Measurements from ENCODE around the gene LYPLAL1.

Gene LYPLAL1

GRCh38 chr1:219130366-219130935 is 43.2 kb upstream of the LYPLAL1 start:
- H3K18ac ChIP-seq (ENCODE audit: low read length): no peak overlapping the region
- no peaks in the 10 kb centered on the region for H3K36me3 ChIP-seq (ENCODE audit: control insufficient read depth, insufficient read depth, low read length)
- H3K27ac ChIP-seq (ENCODE audit: low read depth, low read length): no peak overlapping the region
- no peaks in the 10 kb centered on the region for H3K4me1 ChIP-seq (ENCODE audit: control insufficient read depth, low read depth, low read length)
- H3K23ac ChIP-seq (ENCODE audit: low read length): no peak overlapping the region
- no peak overlapping the region for H3K4ac ChIP-seq (ENCODE audit: low read depth, low read length)
- H3K4me2 ChIP-seq (ENCODE audit: low read length): no peak overlapping the region
- no peak overlapping the region for H2BK15ac ChIP-seq (replicated peaks; ENCODE audit: low read depth)
- H4K8ac ChIP-seq (ENCODE audit: low read depth, low read length): no peak overlapping the region
- no peak overlapping the region for H3K56ac ChIP-seq (ENCODE audit: low read length)
- H3K79me1 ChIP-seq (ENCODE audit: low read length): no peaks in the 10 kb centered on the region
- H3K4me3 ChIP-seq (ENCODE audit: low read length): no peak overlapping the region
- no peak overlapping the region for H2BK120ac ChIP-seq (ENCODE audit: low read depth, low read length)
- H3K9ac ChIP-seq (ENCODE audit: low read length): no peak overlapping the region
- no peak for DNase-seq
- WGBS (ENCODE audit: extremely low coverage, insufficient coverage, low lambda C conversion rate): no CpG with 5 or more reads among the region's 1 CpG
- no peak overlapping the region for H4K5ac ChIP-seq (ENCODE audit: low read length)
- H3K79me2 ChIP-seq (ENCODE audit: control insufficient read depth, insufficient read depth, low read length): no peaks in the 10 kb centered on the region
- no peaks in the 10 kb centered on the region for H3K27me3 ChIP-seq (ENCODE audit: insufficient read depth, low read length, poor library complexity)
- H2AK5ac ChIP-seq (ENCODE audit: low read length): no peak overlapping the region
- H2BK5ac ChIP-seq (ENCODE audit: low read length): no peak overlapping the region

- WGBS (ENCODE audit: extremely low coverage, insufficient coverage, low lambda C conversion rate): no CpG with 5 or more reads among the region's 1 CpG
- Histone ChIP-seq H3K4me3 (ENCODE audit: low read length) (no peak overlapping the region), H3K9ac (ENCODE audit: low read length) (no peak overlapping the region), H3K27ac (ENCODE audit: low read depth, low read length) (no peak overlapping the region), H3K79me2 (ENCODE audit: control insufficient read depth, insufficient read depth, low read length) (no peaks in the 10 kb centered on the region), H2BK120ac (ENCODE audit: low read depth, low read length) (no peak overlapping the region), H2BK15ac (replicated peaks; ENCODE audit: low read depth) (no peak overlapping the region), H3K23ac (ENCODE audit: low read length) (no peak overlapping the region), H3K4me1 (ENCODE audit: control insufficient read depth, low read depth, low read length) (no peaks in the 10 kb centered on the region), H2BK5ac (ENCODE audit: low read length) (no peak overlapping the region), H4K8ac (ENCODE audit: low read depth, low read length) (no peak overlapping the region), H3K18ac (ENCODE audit: low read length) (no peak overlapping the region), H3K79me1 (ENCODE audit: low read length) (no peaks in the 10 kb centered on the region), H3K4ac (ENCODE audit: low read depth, low read length) (no peak overlapping the region), H3K4me2 (ENCODE audit: low read length) (no peak overlapping the region), H3K36me3 (ENCODE audit: control insufficient read depth, insufficient read depth, low read length) (no peaks in the 10 kb centered on the region), H3K27me3 (ENCODE audit: insufficient read depth, low read length, poor library complexity) (no peaks in the 10 kb centered on the region), H2AK5ac (ENCODE audit: low read length) (no peak overlapping the region), H3K56ac (ENCODE audit: low read length) (no peak overlapping the region), H4K5ac (ENCODE audit: low read length) (no peak overlapping the region)
- no peak for DNase-seq
Observed at GRCh38 chr1:219132939-219133338, 40.7 kb upstream of the LYPLAL1 start.

GRCh38 chr1:219138747-219139146 is 34.9 kb upstream of the LYPLAL1 start:
- Histone ChIP-seq H3K36me3 (ENCODE audit: control insufficient read depth, insufficient read depth, low read length) (no peaks in the 10 kb centered on the region), H3K79me1 (ENCODE audit: low read length) (no peaks in the 10 kb centered on the region), H3K4me1 (ENCODE audit: control insufficient read depth, low read depth, low read length) (no peaks in the 10 kb centered on the region), H3K79me2 (ENCODE audit: control insufficient read depth, insufficient read depth, low read length) (no peaks in the 10 kb centered on the region), H3K4ac (ENCODE audit: low read depth, low read length) (no peak overlapping the region), H4K8ac (ENCODE audit: low read depth, low read length) (no peak overlapping the region), H3K27ac (ENCODE audit: low read depth, low read length) (no peak overlapping the region), H2BK15ac (replicated peaks; ENCODE audit: low read depth) (no peak overlapping the region), H4K5ac (ENCODE audit: low read length) (no peak overlapping the region), H2BK120ac (ENCODE audit: low read depth, low read length) (no peak overlapping the region), H3K4me2 (ENCODE audit: low read length) (no peak overlapping the region), H3K4me3 (ENCODE audit: low read length) (no peak overlapping the region), H2BK5ac (ENCODE audit: low read length) (no peak overlapping the region), H3K56ac (ENCODE audit: low read length) (no peak overlapping the region), H2AK5ac (ENCODE audit: low read length) (no peak overlapping the region), H3K27me3 (ENCODE audit: insufficient read depth, low read length, poor library complexity) (no peaks in the 10 kb centered on the region), H3K18ac (ENCODE audit: low read length) (no peak overlapping the region), H3K23ac (ENCODE audit: low read length) (no peak overlapping the region), H3K9ac (ENCODE audit: low read length) (no peak overlapping the region)
- DNase-seq: no peak
- no CpG with 5 or more reads among the region's 3 CpGs for WGBS (ENCODE audit: extremely low coverage, insufficient coverage, low lambda C conversion rate)

- Histone ChIP-seq H4K8ac (ENCODE audit: low read depth, low read length) (no peak overlapping the region), H3K27ac (ENCODE audit: low read depth, low read length) (no peak overlapping the region), H3K79me1 (ENCODE audit: low read length) (no peaks in the 10 kb centered on the region), H3K27me3 (ENCODE audit: insufficient read depth, low read length, poor library complexity) (no peaks in the 10 kb centered on the region), H4K5ac (ENCODE audit: low read length) (no peak overlapping the region), H2AK5ac (ENCODE audit: low read length) (no peak overlapping the region), H3K23ac (ENCODE audit: low read length) (no peak overlapping the region), H3K4me1 (ENCODE audit: control insufficient read depth, low read depth, low read length) (no peaks in the 10 kb centered on the region), H2BK120ac (ENCODE audit: low read depth, low read length) (no peak overlapping the region), H3K56ac (ENCODE audit: low read length) (no peak overlapping the region), H3K4me2 (ENCODE audit: low read length) (no peak overlapping the region), H3K79me2 (ENCODE audit: control insufficient read depth, insufficient read depth, low read length) (no peaks in the 10 kb centered on the region), H3K18ac (ENCODE audit: low read length) (no peak overlapping the region), H2BK15ac (replicated peaks; ENCODE audit: low read depth) (no peak overlapping the region), H3K4ac (ENCODE audit: low read depth, low read length) (no peak overlapping the region), H3K4me3 (ENCODE audit: low read length) (no peak overlapping the region), H3K36me3 (ENCODE audit: control insufficient read depth, insufficient read depth, low read length) (no peaks in the 10 kb centered on the region), H2BK5ac (ENCODE audit: low read length) (no peak overlapping the region), H3K9ac (ENCODE audit: low read length) (no peak overlapping the region)
- no peak for DNase-seq
- no CpG with 5 or more reads among the region's 2 CpGs for WGBS (ENCODE audit: extremely low coverage, insufficient coverage, low lambda C conversion rate)
Observed at GRCh38 chr1:219140303-219140877, 33.3 kb upstream of the LYPLAL1 start.

- no peak overlapping the region for H4K5ac ChIP-seq (ENCODE audit: low read length)
- no peak overlapping the region for H3K23ac ChIP-seq (ENCODE audit: low read length)
- H3K79me2 ChIP-seq (ENCODE audit: control insufficient read depth, insufficient read depth, low read length): no peaks in the 10 kb centered on the region
- no peak overlapping the region for H3K18ac ChIP-seq (ENCODE audit: low read length)
- H2BK120ac ChIP-seq (ENCODE audit: low read depth, low read length): no peak overlapping the region
- no peak overlapping the region for H2BK15ac ChIP-seq (replicated peaks; ENCODE audit: low read depth)
- H3K4ac ChIP-seq (ENCODE audit: low read depth, low read length): no peak overlapping the region
- no peaks in the 10 kb centered on the region for H3K27me3 ChIP-seq (ENCODE audit: insufficient read depth, low read length, poor library complexity)
- no peak overlapping the region for H3K27ac ChIP-seq (ENCODE audit: low read depth, low read length)
- no peak overlapping the region for H3K4me2 ChIP-seq (ENCODE audit: low read length)
- H3K4me1 ChIP-seq (ENCODE audit: control insufficient read depth, low read depth, low read length): no peaks in the 10 kb centered on the region
- H3K4me3 ChIP-seq (ENCODE audit: low read length): no peak overlapping the region
- no CpG with 5 or more reads among the region's 1 CpG for WGBS (ENCODE audit: extremely low coverage, insufficient coverage, low lambda C conversion rate)
- DNase-seq: no peak
- H2BK5ac ChIP-seq (ENCODE audit: low read length): no peak overlapping the region
- H3K79me1 ChIP-seq (ENCODE audit: low read length): no peaks in the 10 kb centered on the region
- no peak overlapping the region for H4K8ac ChIP-seq (ENCODE audit: low read depth, low read length)
- no peak overlapping the region for H3K9ac ChIP-seq (ENCODE audit: low read length)
- H3K36me3 ChIP-seq (ENCODE audit: control insufficient read depth, insufficient read depth, low read length): no peaks in the 10 kb centered on the region
- H3K56ac ChIP-seq (ENCODE audit: low read length): no peak overlapping the region
- no peak overlapping the region for H2AK5ac ChIP-seq (ENCODE audit: low read length)
Observed at GRCh38 chr1:219143735-219144134, 29.9 kb upstream of the LYPLAL1 start.
